GM13976 (cell line): ENCODE results near the gene LOXL3.

Experiments
- DNase-seq: peaks from one replicate; pipeline ENCODE4 v3.0.0; 2012; ENCODE audit warnings: low spot score
- in situ Hi-C: fragments of 300-500 bp; cut with MboI; formaldehyde crosslinking; loops from one replicate; pipeline ENCODE4 v1.12.0; 2022; ENCODE audit warnings: low sequenced_read_pairs, mixed read lengths, inconsistent platforms; ENCODE audit not compliant: unreplicated experiment
- TF ChIP-seq, protein P1 (sequence below): IDR thresholded peaks from 2 replicates; pipeline ENCODE4 v1.5.1; 2012; ENCODE audit warnings: borderline replicate concordance, mild to moderate bottlenecking; ENCODE audit not compliant: insufficient read depth; ENCODE audit errors: extremely low read depth, missing control alignments, control extremely low read depth

LOXL3 gene

GRCh38 chr2:74553892-74554819, at the start of gene LOXL3, which contains the start of gene DOK1:
LOXL3 (minus strand) TSS chr2:74553942; CDS start chr2:74552634, 1,308 bp downstream.
DOK1 (plus strand) TSS chr2:74554720; CDS start chr2:74554755, 35 bp downstream.
- in situ Hi-C loops, result no loop called here
- TF ChIP-seq, protein P1, sequence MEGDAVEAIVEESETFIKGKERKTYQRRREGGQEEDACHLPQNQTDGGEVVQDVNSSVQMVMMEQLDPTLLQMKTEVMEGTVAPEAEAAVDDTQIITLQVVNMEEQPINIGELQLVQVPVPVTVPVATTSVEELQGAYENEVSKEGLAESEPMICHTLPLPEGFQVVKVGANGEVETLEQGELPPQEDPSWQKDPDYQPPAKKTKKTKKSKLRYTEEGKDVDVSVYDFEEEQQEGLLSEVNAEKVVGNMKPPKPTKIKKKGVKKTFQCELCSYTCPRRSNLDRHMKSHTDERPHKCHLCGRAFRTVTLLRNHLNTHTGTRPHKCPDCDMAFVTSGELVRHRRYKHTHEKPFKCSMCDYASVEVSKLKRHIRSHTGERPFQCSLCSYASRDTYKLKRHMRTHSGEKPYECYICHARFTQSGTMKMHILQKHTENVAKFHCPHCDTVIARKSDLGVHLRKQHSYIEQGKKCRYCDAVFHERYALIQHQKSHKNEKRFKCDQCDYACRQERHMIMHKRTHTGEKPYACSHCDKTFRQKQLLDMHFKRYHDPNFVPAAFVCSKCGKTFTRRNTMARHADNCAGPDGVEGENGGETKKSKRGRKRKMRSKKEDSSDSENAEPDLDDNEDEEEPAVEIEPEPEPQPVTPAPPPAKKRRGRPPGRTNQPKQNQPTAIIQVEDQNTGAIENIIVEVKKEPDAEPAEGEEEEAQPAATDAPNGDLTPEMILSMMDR, result no peak
- DNase-seq, result peak; percentile 93

GRCh38 chr2:74602586-74603281, 49.0 kb upstream of the LOXL3 start:
- in situ Hi-C loops, result no loop called here
- no peak for DNase-seq

DNA sequence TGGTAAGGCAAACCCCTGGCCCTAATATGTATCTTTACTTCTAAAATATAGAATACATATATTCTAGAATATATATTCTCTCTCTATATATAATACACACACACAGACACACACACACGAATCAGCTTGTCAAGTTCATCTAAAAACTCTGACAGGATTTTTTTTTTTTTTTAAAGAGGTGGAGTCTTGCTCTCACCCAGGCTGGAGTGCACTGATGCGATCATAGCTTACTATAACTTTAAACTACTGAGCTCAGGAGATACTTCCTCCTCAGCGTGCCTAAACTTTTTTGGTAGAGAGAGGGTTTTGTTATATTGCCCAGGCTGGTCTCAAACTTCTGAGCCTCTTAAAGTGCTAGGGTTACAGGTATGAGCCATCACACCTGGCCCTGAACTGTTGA, 45.9 kb upstream of the LOXL3 start:
- in situ Hi-C loops, result loop anchor here (10.0 kb wide), 1 partner anchor 115 kb away; the partner anchor contains the start of genes CCDC142 and TTC31
- no peak for DNase-seq
- TF ChIP-seq, protein P1, result no peak

More at GRCh38 chr2:74602586-74603281, 49.0 kb upstream of the LOXL3 start:
- TF ChIP-seq, protein P1, result no peak

- TF ChIP-seq, protein P1, result no peak
- no peak for DNase-seq
- in situ Hi-C loops, result loop anchor here (10.0 kb wide), 1 partner anchor 113 kb away; the partner anchor contains the start of genes CCDC142 and TTC31
These were observed 43.7 kb upstream of the LOXL3 start for GRCh38 chr2:74597410-74597809.

DNA sequence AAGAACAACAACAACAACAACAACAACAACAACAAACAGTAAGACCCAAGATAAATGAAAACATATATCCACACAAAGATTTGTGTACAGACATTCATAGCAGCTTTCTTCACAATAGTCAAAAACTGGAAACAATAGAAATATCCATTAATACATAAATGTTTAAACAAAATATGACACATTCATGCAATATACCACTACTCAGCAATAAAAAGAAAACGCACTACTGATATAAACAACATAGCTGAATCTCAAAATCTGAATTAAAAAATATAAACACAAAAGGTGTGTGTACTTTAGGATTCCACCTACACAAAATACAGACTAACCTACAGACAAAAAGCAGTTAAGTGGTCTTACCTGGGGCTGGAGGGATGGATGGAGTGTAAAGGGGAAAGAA, 42.8 kb upstream of the LOXL3 start:
- no peak for DNase-seq
- in situ Hi-C loops, result loop anchor here (10.0 kb wide), 1 partner anchor 112 kb away; the partner anchor contains the start of genes CCDC142 and TTC31
- TF ChIP-seq, protein P1, result no peak
